Activated CD4-positive, alpha-beta memory T cell treated with anti-CD3 and anti-CD28 coated beads, Interleukin-2, amount 10 ng/mL, durations not matched to agents 7 days and 5 days (primary cell): ENCODE data around the gene FABP3. TPM values are rescaled to one million over a fixed set of nuclear protein-coding genes. Genes with fewer than 3 reads are reported as not detected.
A peak's percentile ranks its signal among the peaks of the same experiment; 100 is the strongest.

Experiments used
- CTCF ChIA-PET: fragments of 350-600 bp; sonication (Branson Sonifier 250); formaldehyde crosslinking; loops from one replicate; lab custom pipeline; 2021; ENCODE audit warnings: antibody characterized with exemption, inconsistent platforms; lab: Charles Lee
- POLR2A ChIA-PET: fragments of 350-600 bp; sonication (Branson Sonifier 250); formaldehyde crosslinking; loops from one replicate; lab custom pipeline; 2021; ENCODE audit warnings: antibody characterized with exemption; lab: Charles Lee
- DNase-seq: peaks from one replicate; pipeline ENCODE4 v3.0.0-alpha.2; 2020
- H3K27ac Mint-ChIP-seq: one replicate; pipeline ENCODE4 v1.8.0; 2021; ENCODE audit warnings: mild to moderate bottlenecking, mixed read lengths
- H3K27me3 Mint-ChIP-seq: one replicate; pipeline ENCODE4 v1.8.0; 2021; ENCODE audit warnings: mixed read lengths
- H3K36me3 Mint-ChIP-seq: one replicate; pipeline ENCODE4 v1.8.0; 2021; ENCODE audit warnings: low read depth, mixed read lengths
- H3K4me1 Mint-ChIP-seq: one replicate; pipeline ENCODE4 v1.8.0; 2021; ENCODE audit warnings: mixed read lengths
- H3K4me3 Mint-ChIP-seq: one replicate; pipeline ENCODE4 v1.8.0; 2021; ENCODE audit warnings: mild to moderate bottlenecking, mixed read lengths
- H3K9me3 Mint-ChIP-seq: one replicate; pipeline ENCODE4 v1.8.0; 2021; ENCODE audit warnings: mixed read lengths
- total RNA-seq, 2 experiments: library from RNA; stranded (reverse); gene quantifications; one replicate each; pipeline ENCODE4 v1.2.3, GENCODE V29; 2021

Gene FABP3
- not detected for total RNA-seq

DNA sequence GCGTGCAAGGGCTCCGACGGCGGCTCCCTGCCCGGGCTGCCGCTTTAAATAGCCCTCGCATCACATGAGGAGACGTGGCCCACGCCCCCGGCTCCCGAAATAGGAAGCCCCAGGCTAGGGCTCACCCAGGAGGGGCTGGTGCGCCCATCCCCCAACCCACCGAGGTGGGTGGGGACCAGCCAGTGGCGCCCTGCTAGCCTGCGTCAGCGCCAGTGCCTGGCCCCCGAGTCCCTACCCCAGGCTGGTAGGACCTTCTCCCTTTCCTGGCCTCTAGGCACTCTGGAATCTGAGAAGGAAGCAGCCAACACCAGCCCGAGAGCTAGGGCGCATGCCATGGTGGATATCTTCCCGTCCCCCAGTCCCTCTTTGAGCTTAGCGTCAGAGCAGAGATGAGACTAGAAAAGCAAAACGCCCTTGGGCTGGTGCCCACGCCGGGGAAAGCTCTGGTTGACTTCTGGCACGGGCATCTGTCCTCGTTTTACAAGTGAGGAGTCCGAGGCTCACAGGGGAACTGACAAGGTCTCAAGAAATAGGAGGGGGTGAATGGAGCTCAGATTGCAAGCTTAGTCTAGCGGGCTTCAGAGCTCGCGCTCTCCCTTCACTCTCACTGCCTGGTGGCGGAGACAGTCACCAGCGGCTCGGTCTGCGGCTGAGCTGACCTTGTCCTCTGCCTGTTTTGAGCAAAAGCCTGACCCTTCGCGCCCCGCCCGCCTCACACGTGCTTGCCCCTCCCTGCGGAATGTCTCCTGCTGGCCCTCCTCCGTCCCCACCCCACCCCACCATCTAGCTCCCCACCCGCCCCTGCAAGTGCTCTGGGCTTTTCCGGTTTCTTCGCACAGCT, at the start of gene FABP3:
Gene FABP3 (minus strand): TSS at position 21 of the 841 bp plus-strand sequence. CDS start 62 bp downstream, outside the sequence.
- H3K27me3 Mint-ChIP-seq = peaks cover 11% of the 10 kb centered on the region
- POLR2A ChIA-PET = interaction anchor here (1.3 kb wide), 1 partner anchor 76 kb away, joined by 4 read pairs; the partner anchor contains the start of genes SNRNP40 and ZCCHC17
- DNase-seq = no peak
- no peak within 1 kb of the TSS for H3K27ac Mint-ChIP-seq
- peaks cover 3% of the 10 kb centered on the region for H3K36me3 Mint-ChIP-seq
- H3K9me3 Mint-ChIP-seq = no peaks in the 10 kb centered on the region
- H3K4me1 Mint-ChIP-seq = peaks cover 17% of the 10 kb centered on the region
- peak within 1 kb of the TSS; percentile 42 for H3K4me3 Mint-ChIP-seq
- CTCF ChIA-PET = interaction anchor here (0.8 to 1.4 kb wide), 5 partner anchors 10 to 188 kb away, joined by 3 to 10 read pairs (median 5); no protein-coding TSS in a partner anchor

DNA sequence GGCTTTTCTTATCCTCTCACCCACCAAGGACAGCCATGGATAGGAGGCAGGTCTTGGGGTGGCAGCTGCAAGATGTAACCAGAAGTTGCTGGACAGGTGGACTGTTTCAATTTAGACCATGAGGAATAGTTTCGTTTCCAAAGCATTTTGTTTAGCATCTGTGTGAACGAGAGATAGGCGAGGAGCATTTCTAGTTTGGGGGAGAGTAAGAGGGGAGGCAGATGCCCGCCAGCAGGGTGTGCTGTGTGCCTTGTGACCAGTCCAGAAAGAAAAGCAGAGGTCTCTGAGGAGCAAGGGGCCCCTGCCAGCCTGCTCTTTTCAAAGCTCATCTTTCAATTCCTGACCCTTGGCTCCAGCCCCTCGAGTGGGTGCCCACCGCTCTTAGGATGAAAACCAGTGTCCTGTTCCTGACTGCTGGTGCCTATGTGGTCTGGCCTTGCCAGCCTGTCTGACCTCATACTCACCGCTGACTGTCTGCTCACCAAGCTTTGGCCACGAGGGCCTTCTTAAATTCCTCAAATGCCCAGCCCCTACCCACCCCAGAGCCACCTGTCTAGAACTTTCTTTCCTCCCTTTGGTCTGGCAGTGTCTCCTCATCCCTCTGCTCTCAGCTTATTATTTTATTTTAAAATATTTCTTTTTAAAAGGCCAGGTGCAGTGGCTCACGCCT, 48.6 kb upstream of the FABP3 start:
- no peak for DNase-seq

DNA sequence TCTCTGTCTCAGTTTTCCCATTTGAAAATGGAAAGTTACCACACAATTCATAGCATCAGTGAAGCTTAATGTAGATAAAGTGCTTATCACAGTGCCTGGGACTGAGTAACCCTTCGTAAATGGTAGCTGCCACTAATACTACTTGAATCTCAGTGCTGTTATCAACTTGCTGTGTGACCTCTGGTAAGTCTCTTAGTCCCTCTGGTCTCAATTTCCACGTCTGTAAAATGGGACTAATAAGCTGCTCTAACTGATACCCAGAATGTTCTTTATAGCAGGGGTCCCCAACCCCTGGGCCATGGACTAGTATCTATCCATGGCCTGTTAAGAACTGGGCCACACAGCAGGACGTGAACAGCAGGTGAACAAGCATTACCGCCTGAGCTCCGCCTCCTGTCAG, 47.8 kb upstream of the FABP3 start:
- DNase-seq = no peak
- Mint-ChIP-seq H3K4me1 (peaks cover 9% of the 10 kb centered on the region), H3K27me3 (peaks cover 34% of the 10 kb centered on the region), H3K9me3 (no peaks in the 10 kb centered on the region), H3K36me3 (no peaks in the 10 kb centered on the region), H3K27ac (no peak overlapping the region), H3K4me3 (no peak overlapping the region)
- ChIA-PET POLR2A (interaction anchor here (1.1 kb wide), 1 partner anchor 26 kb away, joined by 3 read pairs; no protein-coding TSS in a partner anchor), CTCF (interaction anchor here (0.8 to 3.8 kb wide), 8 partner anchors 19 to 368 kb away, joined by 3 to 15 read pairs (median 4); no protein-coding TSS in a partner anchor)

More for the DNA sequence above, 48.6 kb upstream of the FABP3 start:
- CTCF ChIA-PET = interaction anchor here (0.7 to 4.0 kb wide), 12 partner anchors 8 to 367 kb away, joined by 3 to 27 read pairs (median 5); partner anchors contain the start of gene FABP3
- POLR2A ChIA-PET = interaction anchor here (1.1 kb wide), 1 partner anchor 27 kb away, joined by 3 read pairs; no protein-coding TSS in a partner anchor
- peaks cover 29% of the 10 kb centered on the region for H3K27me3 Mint-ChIP-seq
- peaks cover 9% of the 10 kb centered on the region for H3K4me1 Mint-ChIP-seq
- H3K4me3 Mint-ChIP-seq = no peak overlapping the region
- no peaks in the 10 kb centered on the region for H3K36me3 Mint-ChIP-seq
- no peaks in the 10 kb centered on the region for H3K9me3 Mint-ChIP-seq
- H3K27ac Mint-ChIP-seq = no peak overlapping the region

DNA sequence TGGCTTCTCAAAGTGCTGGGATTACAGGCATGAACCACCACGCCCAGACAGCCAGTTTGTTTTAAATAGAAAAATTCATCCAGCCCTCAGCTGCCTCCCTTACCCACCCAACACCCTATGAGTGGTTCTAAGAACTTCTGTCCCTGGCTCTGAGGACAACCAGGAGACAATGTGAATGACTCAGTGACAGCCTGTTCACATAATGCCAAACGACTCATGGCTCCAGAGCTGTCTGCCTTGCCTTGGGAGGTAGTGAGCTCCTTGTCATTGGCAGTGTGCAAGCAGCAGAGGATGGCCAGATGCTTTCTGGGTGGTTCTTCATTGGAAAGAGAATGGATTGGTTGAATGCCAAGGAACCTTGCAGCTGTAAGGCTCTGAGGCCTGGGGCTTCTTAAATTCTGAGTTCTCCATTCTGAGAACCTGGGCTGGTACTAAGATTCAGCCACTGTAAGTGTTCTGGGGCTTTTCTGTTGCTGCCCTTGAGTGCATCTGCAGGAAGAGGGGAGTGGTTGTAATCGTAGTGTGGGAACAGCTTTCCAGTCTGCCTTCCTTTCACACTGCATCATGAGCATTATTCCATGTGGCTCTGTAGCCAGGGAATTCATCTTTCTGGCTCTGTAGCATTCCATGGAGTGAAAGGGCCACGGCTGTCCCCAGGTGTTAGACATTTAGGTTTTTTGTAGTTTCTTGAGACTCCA, 45.9 kb upstream of the FABP3 start:
- Mint-ChIP-seq H3K27ac (no peak overlapping the region), H3K36me3 (no peaks in the 10 kb centered on the region), H3K4me3 (no peak overlapping the region), H3K27me3 (peaks cover 50% of the 10 kb centered on the region), H3K9me3 (no peaks in the 10 kb centered on the region), H3K4me1 (peaks cover 11% of the 10 kb centered on the region)
- no peak for DNase-seq
- ChIA-PET POLR2A (no interaction called here), CTCF (interaction anchor here (1.3 to 3.8 kb wide), 4 partner anchors 22 to 131 kb away, joined by 4 to 15 read pairs (median 12); no protein-coding TSS in a partner anchor)

DNA sequence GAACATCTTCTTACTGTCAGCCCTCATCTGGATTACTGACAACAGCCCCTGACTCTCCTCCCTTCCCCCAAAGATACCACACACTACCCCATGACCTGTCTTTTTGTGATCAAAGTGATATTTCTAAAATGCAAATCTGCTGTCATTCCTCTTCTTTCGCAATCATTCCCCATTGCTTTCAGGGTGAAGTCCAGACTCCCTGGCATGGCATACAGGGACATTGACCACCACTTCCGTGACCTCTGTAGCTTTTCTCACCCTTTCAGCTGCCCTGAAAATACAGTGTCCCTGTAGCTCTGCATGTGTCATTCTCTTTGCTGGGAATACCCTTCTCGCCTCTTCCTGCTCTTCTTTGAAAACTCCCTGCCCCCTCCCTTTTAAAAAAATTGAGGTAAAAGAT, 44.3 kb upstream of the FABP3 start:
- CTCF ChIA-PET = no interaction called here
- Mint-ChIP-seq H3K36me3 (no peaks in the 10 kb centered on the region), H3K9me3 (no peaks in the 10 kb centered on the region), H3K27me3 (peaks cover 49% of the 10 kb centered on the region), H3K4me1 (peaks cover 10% of the 10 kb centered on the region), H3K4me3 (no peak overlapping the region), H3K27ac (no peak overlapping the region)
- no peak for DNase-seq
- POLR2A ChIA-PET = no interaction called here

DNA sequence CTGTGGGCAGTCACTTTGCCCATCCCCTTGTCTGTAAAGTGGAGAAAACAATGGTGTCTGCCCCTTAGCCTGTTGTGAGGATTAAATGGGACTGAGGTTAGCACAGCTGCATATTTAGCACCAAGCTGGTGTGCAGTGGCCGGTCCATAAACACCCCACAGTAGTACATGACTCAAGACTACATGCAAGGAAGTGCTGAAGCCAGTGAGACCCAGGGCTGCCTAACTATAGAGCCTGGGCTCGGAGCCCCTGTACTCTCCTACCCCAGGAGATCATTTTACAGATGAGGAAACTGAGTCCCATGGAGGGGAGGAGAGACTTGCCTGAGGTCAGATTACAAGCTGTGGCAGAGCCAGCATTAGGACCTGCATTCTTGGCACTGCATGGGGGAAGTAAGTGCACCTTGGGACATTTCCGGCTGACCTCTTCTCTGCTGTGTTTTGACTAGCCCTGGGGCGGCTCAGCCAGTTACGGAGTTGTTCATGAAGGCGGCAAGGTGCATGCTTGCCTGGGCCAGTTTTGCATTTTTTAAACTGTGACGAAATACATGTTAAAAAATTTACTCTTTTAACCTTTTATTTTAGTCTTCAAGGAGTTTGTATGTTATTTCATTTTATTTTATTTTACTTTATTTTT, 43.3 kb upstream of the FABP3 start:
- ChIA-PET POLR2A (no interaction called here), CTCF (no interaction called here)
- Mint-ChIP-seq H3K27ac (no peak overlapping the region), H3K9me3 (no peaks in the 10 kb centered on the region), H3K36me3 (no peaks in the 10 kb centered on the region), H3K4me3 (no peak overlapping the region), H3K27me3 (peaks cover 54% of the 10 kb centered on the region), H3K4me1 (peaks cover 10% of the 10 kb centered on the region)
- DNase-seq = no peak

DNA sequence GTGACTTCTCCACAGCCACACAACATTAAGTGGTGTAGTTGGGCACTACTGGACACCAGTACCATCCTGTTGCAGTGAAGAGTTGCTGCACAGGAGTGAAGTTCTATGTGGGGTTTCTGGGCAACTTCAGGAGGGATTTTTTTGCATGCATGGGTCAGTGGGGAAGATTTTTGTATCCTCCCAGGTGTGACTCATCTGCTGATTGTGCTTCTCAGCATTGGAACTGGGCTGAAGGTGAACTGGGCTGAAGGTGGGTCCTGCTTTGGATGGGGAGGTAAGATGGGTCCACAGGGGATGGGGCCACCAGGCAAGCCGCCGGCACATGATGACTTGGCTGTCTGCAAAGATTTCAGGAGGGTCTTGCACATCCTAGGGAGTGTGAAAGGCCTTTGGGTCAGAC, 42.8 kb upstream of the FABP3 start:
- CTCF ChIA-PET = no interaction called here
- Mint-ChIP-seq H3K36me3 (no peaks in the 10 kb centered on the region), H3K27ac (no peak overlapping the region)

DNA sequence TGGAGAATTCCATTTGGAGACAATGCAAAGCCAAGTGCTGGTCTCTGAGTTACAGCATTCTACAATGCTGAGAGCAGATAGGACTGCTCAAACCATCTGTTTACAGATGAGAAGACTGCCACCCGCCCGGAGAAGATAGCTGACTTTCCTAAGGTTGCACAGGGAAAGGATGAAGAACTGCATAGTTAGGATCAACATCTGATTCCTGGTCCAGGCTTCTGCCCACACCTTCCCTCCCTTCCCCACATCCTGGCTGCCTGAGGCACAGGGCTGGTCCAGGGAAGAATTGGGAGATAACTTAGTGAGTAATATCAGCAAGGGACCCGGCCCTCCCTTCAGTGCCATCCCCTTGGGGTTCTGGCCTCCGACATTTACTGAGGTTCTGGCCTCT, 42.1 kb upstream of the FABP3 start:
- ChIA-PET POLR2A (no interaction called here), CTCF (interaction anchor here (0.8 kb wide), 1 partner anchor 20 kb away, joined by 4 read pairs; no protein-coding TSS in a partner anchor)
- no peak for DNase-seq

More for the DNA sequence above, 42.8 kb upstream of the FABP3 start:
- Mint-ChIP-seq H3K4me3 (no peak overlapping the region), H3K9me3 (no peaks in the 10 kb centered on the region), H3K4me1 (peaks cover 10% of the 10 kb centered on the region), H3K27me3 (peaks cover 58% of the 10 kb centered on the region)
- POLR2A ChIA-PET = no interaction called here
- DNase-seq = no peak

DNA sequence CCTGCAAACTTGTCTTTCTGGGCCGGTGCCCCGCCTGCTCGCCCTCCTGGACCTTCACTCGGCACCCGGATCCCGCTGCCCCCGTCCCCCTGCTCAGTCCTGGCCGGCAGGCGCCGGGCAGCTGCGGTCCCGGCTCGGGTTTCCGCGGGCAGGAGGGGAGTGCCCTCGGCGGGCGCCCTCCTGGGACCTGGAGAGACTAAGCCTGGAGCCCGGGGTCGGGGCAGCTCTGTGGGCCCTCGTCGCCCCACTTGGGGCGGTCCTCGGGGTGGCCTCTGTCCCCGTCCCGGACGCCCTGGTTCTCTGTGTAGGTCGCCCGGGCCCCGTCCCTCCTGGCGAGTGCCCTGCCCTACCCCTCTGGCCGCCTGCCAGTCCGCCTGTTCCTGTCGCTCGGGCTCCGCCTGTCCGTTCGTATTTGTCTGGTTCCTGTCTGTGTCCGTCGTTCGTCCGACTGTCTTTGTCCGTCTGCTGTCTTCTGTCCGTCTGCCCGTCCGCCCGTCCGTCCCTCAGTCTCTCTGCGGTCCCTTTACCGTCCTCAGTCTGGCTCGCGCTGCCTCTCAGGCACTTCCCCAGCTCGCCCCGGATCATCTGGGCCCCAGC, 40.6 kb upstream of the FABP3 start:
- Mint-ChIP-seq H3K9me3 (no peaks in the 10 kb centered on the region), H3K36me3 (no peaks in the 10 kb centered on the region), H3K27me3 (peaks cover 68% of the 10 kb centered on the region), H3K27ac (no peak overlapping the region), H3K4me1 (peaks cover 10% of the 10 kb centered on the region), H3K4me3 (peak overlapping the region; percentile 69)
- ChIA-PET POLR2A (interaction anchor here (1.0 to 1.6 kb wide), 2 partner anchors 19 to 117 kb away, joined by 3 to 5 read pairs; partner anchors contain the start of genes SNRNP40 and ZCCHC17), CTCF (interaction anchor here (1.0 kb wide), 1 partner anchor 9 kb away, joined by 3 read pairs; no protein-coding TSS in a partner anchor)
- DNase-seq = no peak

More for the DNA sequence above, 42.1 kb upstream of the FABP3 start:
- H3K9me3 Mint-ChIP-seq = no peaks in the 10 kb centered on the region
- H3K27ac Mint-ChIP-seq = no peak overlapping the region
- peaks cover 10% of the 10 kb centered on the region for H3K4me1 Mint-ChIP-seq
- H3K36me3 Mint-ChIP-seq = no peaks in the 10 kb centered on the region
- H3K27me3 Mint-ChIP-seq = peaks cover 63% of the 10 kb centered on the region
- H3K4me3 Mint-ChIP-seq = no peak overlapping the region

DNA sequence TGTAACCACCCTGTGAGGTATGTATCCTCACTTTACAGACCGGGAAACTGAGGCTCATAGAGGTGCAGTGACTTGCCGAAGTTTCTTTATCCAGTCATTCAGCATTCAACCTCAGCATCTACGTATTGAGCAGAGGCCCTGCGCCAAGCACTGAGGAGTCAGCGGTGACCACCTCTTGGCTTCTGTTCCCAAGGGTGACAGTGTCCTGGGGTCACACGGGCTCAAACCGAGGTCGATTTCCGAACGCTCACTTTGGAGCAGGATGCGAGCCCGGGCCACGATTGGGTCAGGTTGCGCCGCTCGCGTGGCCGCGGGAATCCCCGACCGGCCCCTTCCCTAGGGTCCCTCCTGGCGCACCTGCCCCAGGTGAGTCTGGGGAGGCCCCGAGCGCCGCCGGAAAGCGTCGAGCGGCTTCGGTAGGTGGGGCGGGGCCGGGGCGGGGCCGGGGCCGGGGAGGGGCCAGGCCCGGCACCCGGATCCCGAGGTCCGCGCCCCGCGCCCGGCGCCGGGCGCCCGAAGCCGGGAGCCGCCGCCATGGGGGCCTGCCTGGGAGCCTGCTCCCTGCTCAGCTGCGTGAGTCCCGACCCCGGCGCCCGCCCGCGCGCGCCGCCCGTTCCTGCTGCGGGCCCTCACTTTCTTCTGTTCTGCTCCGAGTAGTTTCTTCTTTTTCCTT, 40.0 kb upstream of the FABP3 start, which contains the start of gene SERINC2:
Gene SERINC2 (plus strand): TSS at position 482 of the 673 bp plus-strand sequence. CDS start 53 bp downstream, at position 535.
- DNase-seq = peak; percentile 27
- CTCF ChIA-PET = interaction anchor here (1.7 kb wide), 1 partner anchor 18 kb away, joined by 9 read pairs; no protein-coding TSS in a partner anchor
- Mint-ChIP-seq H3K27me3 (peaks cover 70% of the 10 kb centered on the region), H3K36me3 (no peaks in the 10 kb centered on the region), H3K27ac (no peak within 1 kb of the TSS), H3K4me3 (peak within 1 kb of the TSS; percentile 69), H3K9me3 (no peaks in the 10 kb centered on the region), H3K4me1 (peaks cover 10% of the 10 kb centered on the region)
- POLR2A ChIA-PET = interaction anchor here (1.0 to 1.6 kb wide), 2 partner anchors 19 to 116 kb away, joined by 3 to 5 read pairs; partner anchors contain the start of genes SNRNP40 and ZCCHC17

DNA sequence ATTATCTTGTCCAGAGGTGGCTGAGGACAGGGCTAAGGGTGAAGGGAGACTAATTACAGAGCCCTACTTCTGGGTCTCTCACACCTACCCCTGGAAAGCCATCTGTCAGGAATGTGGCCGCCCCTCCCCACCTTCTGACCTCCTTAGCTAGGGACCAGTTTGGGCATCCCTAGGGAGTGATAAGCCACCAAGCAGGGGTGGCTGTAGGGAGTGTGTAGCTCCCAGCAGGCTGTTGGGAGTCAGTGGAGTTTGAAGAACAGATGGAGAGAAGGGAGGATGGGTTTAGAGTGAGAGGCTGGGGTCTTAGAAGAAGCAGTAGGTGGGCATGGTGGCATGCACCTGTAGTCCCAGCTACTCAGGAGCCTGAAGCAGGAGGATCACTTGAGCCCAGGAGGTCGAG, 39.3 kb upstream of the FABP3 start:
- DNase-seq = no peak
- ChIA-PET POLR2A (no interaction called here), CTCF (interaction anchor here (1.7 kb wide), 1 partner anchor 17 kb away, joined by 9 read pairs; no protein-coding TSS in a partner anchor)
- H3K9me3 Mint-ChIP-seq = no peaks in the 10 kb centered on the region
- peaks cover 66% of the 10 kb centered on the region for H3K27me3 Mint-ChIP-seq
- no peaks in the 10 kb centered on the region for H3K36me3 Mint-ChIP-seq
- peak overlapping the region; percentile 12 for H3K4me3 Mint-ChIP-seq
- peaks cover 10% of the 10 kb centered on the region for H3K4me1 Mint-ChIP-seq
- no peak overlapping the region for H3K27ac Mint-ChIP-seq
